Ascending aorta (tissue), 2 donors: ENCODE results near the gene BNC2. TPM values are rescaled to one million over a fixed set of nuclear protein-coding genes. Genes with fewer than 3 reads are reported as not detected.

Source experiments
- DNase-seq, 2 donors: peaks; one replicate each; pipeline ENCODE4 v3.0.0-alpha.2; 2019; ENCODE audit warnings: low spot score in 2 of 2
- H3K27ac ChIP-seq, 2 donors: fragments of 200-600 bp; sonication (generic); one replicate each; pipeline ENCODE4 v1.5.1; 2016 to 2017; ENCODE audit warnings: mild to moderate bottlenecking in 1 of 2
- H3K27me3 ChIP-seq: fragments of 200-600 bp; sonication (generic); one replicate; pipeline ENCODE4 v1.5.1; 2017
- H3K36me3 ChIP-seq, 2 donors: fragments of 200-600 bp; sonication (generic); one replicate each; pipeline ENCODE4 v1.5.1; 2016
- H3K4me1 ChIP-seq, 2 donors: fragments of 200-600 bp; sonication (generic); one replicate each; pipeline ENCODE4 v1.5.1; 2016 to 2017; ENCODE audit warnings: mild to moderate bottlenecking in 1 of 2
- H3K4me3 ChIP-seq, 2 donors: fragments of 200-600 bp; sonication (generic); one replicate each; pipeline ENCODE4 v1.5.1; 2016 to 2017; ENCODE audit warnings: mild to moderate bottlenecking in 1 of 2
- H3K9me3 ChIP-seq, 2 donors: fragments of 200-600 bp; sonication (generic); one replicate each; pipeline ENCODE4 v1.5.1; 2016
- intact Hi-C: fragments of 100-400 bp; cut with DNase I; formaldehyde crosslinking; loops from one replicate; pipeline ENCODE4 v1.15.1; 2023
- total RNA-seq: library from RNA; depleted of rRNA; stranded (reverse); fragments of >200 nt; gene quantifications from one replicate; pipeline ENCODE4 v1.1.0, GENCODE V29; 2016
- TF ChIP-seq, protein P1 (sequence below), 3 experiments: fragments of 200-600 bp in 2 of 3; fragments of 450-650 bp in 1 of 3; sonication (generic) in 2 of 3; IDR thresholded peaks; one replicate each; pipeline ENCODE4 v1.5.1; 2016 to 2019; ENCODE audit warnings: antibody characterized with exemption in 3 of 3, mild to moderate bottlenecking in 1 of 3, moderate library complexity in 1 of 3

BNC2 gene
- total RNA-seq, 1 donor from 2014 or later: 25.5 TPM

DNA sequence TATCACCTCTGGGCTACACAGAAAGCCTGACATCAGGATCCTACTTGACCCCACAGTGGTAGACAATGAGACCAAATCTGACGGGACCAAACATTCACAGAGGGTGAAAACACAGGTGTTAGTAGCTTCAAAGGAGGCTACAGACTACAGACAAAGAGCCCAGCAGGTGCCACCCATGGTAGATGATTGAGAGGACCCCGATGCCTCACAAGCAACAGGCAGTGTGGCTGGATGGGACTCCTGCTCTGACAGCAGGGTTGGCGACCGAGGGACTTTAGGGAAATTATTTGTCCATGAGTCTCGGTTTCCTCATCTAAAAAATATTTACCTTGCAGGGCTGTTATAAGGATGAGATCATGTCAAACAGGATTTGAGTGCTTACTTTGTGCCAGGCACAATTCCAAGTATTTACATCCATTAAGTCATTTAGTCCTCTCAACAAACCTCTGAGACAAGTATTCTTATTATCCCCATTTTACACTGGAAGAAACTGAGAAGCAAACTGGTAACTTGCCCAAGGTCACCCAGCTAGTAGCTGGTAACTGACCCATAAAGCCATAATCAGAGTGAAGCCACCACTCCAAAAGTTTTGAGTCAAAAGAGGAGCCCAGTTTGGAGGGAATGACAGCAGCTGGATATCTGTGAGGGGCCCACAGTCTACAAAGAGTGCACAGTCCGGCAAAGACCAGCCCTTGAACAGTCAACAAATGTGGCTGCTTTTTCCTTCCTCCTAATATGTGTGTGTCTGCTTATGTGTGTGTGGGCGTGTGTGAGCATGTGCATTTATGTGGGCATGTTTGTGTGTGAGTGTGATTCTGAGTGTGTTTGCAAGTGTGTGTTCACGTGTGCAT is 502.0 kb downstream of the BNC2 start:
- H3K4me3 ChIP-seq: no peak overlapping the region
- intact Hi-C loops: no loop called here
- H3K4me1 ChIP-seq: no peaks in the 10 kb centered on the region
- DNase-seq: no peak
- no peaks in the 10 kb centered on the region for H3K27me3 ChIP-seq
- no peaks in the 10 kb centered on the region for H3K9me3 ChIP-seq
- TF ChIP-seq, protein P1, sequence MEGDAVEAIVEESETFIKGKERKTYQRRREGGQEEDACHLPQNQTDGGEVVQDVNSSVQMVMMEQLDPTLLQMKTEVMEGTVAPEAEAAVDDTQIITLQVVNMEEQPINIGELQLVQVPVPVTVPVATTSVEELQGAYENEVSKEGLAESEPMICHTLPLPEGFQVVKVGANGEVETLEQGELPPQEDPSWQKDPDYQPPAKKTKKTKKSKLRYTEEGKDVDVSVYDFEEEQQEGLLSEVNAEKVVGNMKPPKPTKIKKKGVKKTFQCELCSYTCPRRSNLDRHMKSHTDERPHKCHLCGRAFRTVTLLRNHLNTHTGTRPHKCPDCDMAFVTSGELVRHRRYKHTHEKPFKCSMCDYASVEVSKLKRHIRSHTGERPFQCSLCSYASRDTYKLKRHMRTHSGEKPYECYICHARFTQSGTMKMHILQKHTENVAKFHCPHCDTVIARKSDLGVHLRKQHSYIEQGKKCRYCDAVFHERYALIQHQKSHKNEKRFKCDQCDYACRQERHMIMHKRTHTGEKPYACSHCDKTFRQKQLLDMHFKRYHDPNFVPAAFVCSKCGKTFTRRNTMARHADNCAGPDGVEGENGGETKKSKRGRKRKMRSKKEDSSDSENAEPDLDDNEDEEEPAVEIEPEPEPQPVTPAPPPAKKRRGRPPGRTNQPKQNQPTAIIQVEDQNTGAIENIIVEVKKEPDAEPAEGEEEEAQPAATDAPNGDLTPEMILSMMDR (IDR thresholded peaks at IDR 0.05): no peak
- no peaks in the 10 kb centered on the region for H3K36me3 ChIP-seq
- H3K27ac ChIP-seq: no peak overlapping the region

GRCh38 chr9:16367605-16368231 is 502.8 kb downstream of the BNC2 start:
- H3K27ac ChIP-seq: no peak overlapping the region

DNA sequence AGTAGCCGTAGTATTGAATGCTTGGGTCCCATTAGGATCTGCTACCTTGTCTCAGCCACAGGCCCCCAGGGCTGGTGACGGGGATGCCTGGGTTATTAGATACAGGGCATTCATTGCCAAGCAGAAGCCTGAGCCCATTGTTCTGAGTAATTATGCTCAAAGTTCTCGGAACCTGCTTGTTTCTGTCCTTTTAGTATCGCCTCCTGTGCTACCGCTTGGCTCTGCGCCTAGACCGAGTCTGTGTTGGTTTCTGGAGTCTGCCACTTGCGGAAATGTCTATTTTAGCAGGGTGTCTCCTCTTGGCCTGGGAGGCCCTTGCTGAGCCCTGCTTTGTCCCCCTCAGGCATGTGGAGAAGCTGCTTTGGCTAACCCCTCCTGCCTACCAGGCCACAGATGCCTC is 506.1 kb downstream of the BNC2 start:
- H3K4me1 ChIP-seq: no peaks in the 10 kb centered on the region
- DNase-seq: no peak
- H3K36me3 ChIP-seq: no peaks in the 10 kb centered on the region
- TF ChIP-seq, protein P1 (IDR thresholded peaks at IDR 0.05): no peak
- intact Hi-C loops: no loop called here
- no peaks in the 10 kb centered on the region for H3K9me3 ChIP-seq
- peak overlapping the region in 1 of 2 donors; percentile 3 for H3K27ac ChIP-seq
- no peak overlapping the region for H3K4me3 ChIP-seq
- H3K27me3 ChIP-seq: no peaks in the 10 kb centered on the region

More at GRCh38 chr9:16367605-16368231, 502.8 kb downstream of the BNC2 start:
- Histone ChIP-seq H3K4me3 (no peak overlapping the region), H3K9me3 (no peaks in the 10 kb centered on the region), H3K4me1 (no peaks in the 10 kb centered on the region), H3K27me3 (no peaks in the 10 kb centered on the region), H3K36me3 (no peaks in the 10 kb centered on the region)
- no peak for DNase-seq
- intact Hi-C loops: no loop called here
- TF ChIP-seq, protein P1 (IDR thresholded peaks at IDR 0.05): no peak

DNA sequence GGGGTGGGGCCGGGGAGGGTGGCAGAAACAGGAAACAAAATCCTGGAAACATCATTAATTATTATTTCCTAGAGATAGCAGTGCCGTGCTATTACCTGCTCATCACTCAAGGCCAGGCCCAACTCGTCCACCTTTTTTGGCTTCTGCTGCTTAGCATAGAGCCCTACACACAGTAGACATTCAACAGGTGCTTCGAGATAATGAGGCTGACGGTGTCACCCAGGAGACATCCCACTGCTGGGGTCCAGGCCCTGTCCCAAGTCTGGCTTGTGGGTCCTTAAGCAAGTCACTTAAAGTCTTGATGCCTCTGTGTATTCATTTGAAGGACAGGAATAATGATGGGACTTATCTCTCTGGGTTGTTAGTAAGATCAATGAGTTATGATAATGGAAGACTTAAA is 506.6 kb downstream of the BNC2 start:
- Histone ChIP-seq H3K36me3 (no peaks in the 10 kb centered on the region), H3K27me3 (no peaks in the 10 kb centered on the region), H3K4me1 (no peaks in the 10 kb centered on the region), H3K9me3 (no peaks in the 10 kb centered on the region), H3K27ac (peak overlapping the region in 1 of 2 donors; percentile 3), H3K4me3 (no peak overlapping the region)
- no peak for DNase-seq
- TF ChIP-seq, protein P1 (IDR thresholded peaks at IDR 0.05): no peak
- intact Hi-C loops: no loop called here

GRCh38 chr9:16363073-16363781 is 507.2 kb downstream of the BNC2 start:
- H3K9me3 ChIP-seq: no peaks in the 10 kb centered on the region
- no peak overlapping the region for H3K4me3 ChIP-seq
- no peaks in the 10 kb centered on the region for H3K27me3 ChIP-seq
- no peaks in the 10 kb centered on the region for H3K36me3 ChIP-seq
- no peak for DNase-seq
- no peak overlapping the region for H3K27ac ChIP-seq
- no peaks in the 10 kb centered on the region for H3K4me1 ChIP-seq
- TF ChIP-seq, protein P1 (IDR thresholded peaks at IDR 0.05): no peak
- intact Hi-C loops: no loop called here
